ENCODE results near the gene CEBPG.
A peak's percentile ranks its signal among the peaks of the same experiment; 100 is the strongest.

Gene CEBPG

GRCh38 chr19:33385956-33386355 is 12.4 kb downstream of the CEBPG start:
- no peaks in the 10 kb centered on the region for H3K9me3 Mint-ChIP-seq
- H3K36me3 Mint-ChIP-seq: peaks cover 26% of the 10 kb centered on the region
- no peak overlapping the region for H3K4me3 Mint-ChIP-seq
- H3K4me1 Mint-ChIP-seq: peaks cover 11% of the 10 kb centered on the region
- ATAC-seq (no peak), DNase-seq (ENCODE audit: low spot score in 2 of 2) (no peak)
- no peak overlapping the region for H3K27ac Mint-ChIP-seq

DNA sequence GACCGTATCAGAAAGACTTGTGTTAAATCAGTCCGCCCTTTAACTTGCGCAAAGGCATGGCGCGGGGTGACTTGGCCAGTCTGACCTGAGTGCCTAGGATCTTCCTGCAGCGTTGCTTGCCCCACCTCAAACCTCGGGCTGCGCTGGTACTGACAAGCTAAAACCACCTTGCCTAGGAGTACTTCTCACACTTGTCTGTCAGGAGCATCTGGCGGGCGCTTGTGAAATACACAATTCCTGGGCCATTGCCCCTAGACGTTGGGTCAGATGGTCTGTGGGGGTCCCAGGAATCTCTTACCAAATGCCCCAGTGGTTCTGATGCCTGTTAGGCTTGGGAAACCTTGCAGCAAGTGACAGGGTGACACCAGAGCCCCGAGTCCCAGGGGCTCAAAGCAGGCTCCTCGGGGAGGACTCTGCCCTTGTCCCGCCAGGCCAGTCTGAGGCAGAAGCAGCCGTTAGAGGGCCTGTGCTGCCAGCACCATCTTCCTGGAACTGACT is 12.9 kb downstream of the CEBPG start:
- no peak overlapping the region for H3K4me3 Mint-ChIP-seq
- peak overlapping the region; percentile 17 for H3K27ac Mint-ChIP-seq
- peaks cover 8% of the 10 kb centered on the region for H3K4me1 Mint-ChIP-seq
- ATAC-seq (no peak), DNase-seq (ENCODE audit: low spot score in 2 of 2) (no peak)
- H3K9me3 Mint-ChIP-seq: no peaks in the 10 kb centered on the region
- peaks cover 21% of the 10 kb centered on the region for H3K36me3 Mint-ChIP-seq

DNA sequence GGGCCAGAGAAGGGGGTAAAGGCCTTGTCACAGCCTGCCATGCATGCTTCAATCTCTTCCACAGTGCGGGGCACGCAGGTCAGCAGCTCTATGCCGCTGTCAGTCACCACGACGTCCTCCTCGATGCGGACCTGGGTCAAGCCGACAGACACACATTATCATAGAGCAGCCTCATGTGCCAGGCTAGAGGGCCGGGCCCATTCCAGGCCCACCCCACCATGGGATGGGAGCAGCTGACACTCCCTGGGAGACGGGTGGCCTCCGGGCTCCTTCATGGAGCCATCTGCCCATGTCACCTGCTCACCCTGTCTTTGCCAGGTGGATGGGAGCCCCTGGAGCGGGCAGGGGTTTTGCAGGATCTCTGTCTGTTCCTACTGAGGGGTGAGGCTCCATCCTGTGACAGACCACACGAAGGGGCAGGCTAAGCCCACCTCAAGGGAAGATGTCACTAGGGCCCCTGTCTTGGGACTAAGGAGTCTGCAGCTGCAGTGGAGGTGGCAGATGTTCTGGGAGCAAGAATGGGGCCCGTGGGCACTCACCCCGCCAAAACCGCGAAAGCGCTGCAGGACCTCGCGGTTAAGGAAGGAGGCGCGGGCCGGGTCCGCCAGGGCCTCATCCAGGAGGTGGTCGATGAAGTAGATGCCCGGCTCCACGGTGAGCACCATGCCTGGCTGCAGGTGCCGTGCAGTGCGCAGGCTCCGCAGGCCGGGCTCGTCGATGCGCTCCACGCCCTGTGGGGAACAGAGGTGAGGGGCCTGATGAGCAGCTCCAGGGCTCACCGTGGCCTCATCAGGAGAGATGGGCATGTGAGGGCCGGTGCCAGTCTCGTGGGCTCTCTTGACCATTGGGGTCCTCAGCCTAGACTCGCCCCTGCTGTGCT is 14.1 kb downstream of the CEBPG start:
- no peak for ATAC-seq
- Mint-ChIP-seq H3K4me1 (peaks cover 8% of the 10 kb centered on the region), H3K36me3 (peaks cover 12% of the 10 kb centered on the region), H3K4me3 (no peak overlapping the region), H3K9me3 (no peaks in the 10 kb centered on the region), H3K27ac (no peak overlapping the region)
- no peak for DNase-seq (ENCODE audit: low spot score in 2 of 2)

DNA sequence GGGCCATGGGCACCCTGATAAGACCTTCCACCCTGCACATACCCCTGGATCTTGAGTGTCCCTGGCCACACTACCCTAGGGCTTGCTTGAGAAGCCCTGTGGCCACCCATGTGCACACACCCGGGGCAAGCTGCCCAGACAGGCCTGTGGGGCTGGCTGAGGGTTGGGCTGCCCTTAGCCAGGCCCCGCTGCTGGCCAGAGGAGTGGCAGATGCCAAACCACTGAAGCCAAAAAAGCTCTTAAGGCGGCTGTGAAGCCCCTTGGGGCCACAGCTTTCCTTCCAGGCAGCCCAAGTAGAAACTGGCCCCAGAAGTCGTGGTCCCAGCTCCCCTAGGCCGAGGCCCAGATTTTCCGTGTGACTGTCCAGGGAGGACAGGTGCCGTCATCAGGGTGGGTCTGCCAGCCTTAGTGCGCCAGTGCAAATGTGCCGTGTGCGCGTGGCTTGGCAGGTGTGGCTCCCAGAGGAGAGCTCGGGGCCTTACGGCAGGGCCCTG is 14.8 kb downstream of the CEBPG start:
- Mint-ChIP-seq H3K27ac (no peak overlapping the region), H3K4me1 (peaks cover 8% of the 10 kb centered on the region), H3K9me3 (no peaks in the 10 kb centered on the region), H3K36me3 (peaks cover 7% of the 10 kb centered on the region), H3K4me3 (no peak overlapping the region)
- DNase-seq (ENCODE audit: low spot score in 2 of 2) (no peak), ATAC-seq (peak; percentile 12)

- Mint-ChIP-seq H3K4me1 (peaks cover 4% of the 10 kb centered on the region), H3K4me3 (no peak overlapping the region), H3K9me3 (no peaks in the 10 kb centered on the region), H3K36me3 (peaks cover 3% of the 10 kb centered on the region), H3K27ac (no peak overlapping the region)
- DNase-seq (ENCODE audit: low spot score in 2 of 2) (no peak), ATAC-seq (no peak)
These were observed 15.4 kb downstream of the CEBPG start for GRCh38 chr19:33388725-33389420.

DNA sequence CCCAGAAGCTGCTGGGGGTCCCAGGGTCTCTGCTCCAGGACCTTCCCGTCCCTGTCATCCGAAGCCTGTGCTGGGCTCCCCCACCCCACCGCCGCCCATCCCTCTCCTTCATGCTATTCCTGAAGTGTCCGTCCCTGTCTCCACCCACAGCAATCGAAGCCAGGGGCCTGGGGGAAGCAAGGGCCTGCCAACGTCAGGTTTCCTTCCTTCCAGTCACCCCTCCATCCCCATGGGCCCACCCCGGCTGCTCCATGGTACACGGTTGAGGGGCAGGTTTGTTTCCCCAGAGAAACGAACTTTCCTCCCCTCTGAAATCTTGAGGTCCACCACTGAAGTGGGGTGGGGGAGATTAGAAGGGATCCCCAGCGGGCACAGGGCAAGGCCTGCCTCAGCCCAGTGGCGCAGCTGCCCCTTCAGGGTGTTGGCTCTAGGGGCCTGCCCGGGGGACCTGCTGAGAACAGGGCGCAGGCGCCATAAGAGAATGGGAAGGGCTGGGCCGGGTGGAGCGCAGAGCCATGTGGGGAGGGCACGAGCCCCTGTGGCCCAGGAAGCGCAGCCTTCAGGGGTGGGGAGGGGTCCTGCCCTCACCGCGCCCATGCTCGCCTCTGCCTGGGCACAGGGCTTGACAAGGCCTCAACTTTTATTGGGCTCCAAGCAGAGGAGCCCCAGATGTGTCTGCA is 16.1 kb downstream of the CEBPG start:
- H3K27ac Mint-ChIP-seq: no peak overlapping the region
- DNase-seq (ENCODE audit: low spot score in 2 of 2) (no peak), ATAC-seq (no peak)

GRCh38 chr19:33390101-33390907 is 16.8 kb downstream of the CEBPG start:
- Mint-ChIP-seq H3K4me3 (no peak overlapping the region), H3K36me3 (no peaks in the 10 kb centered on the region), H3K9me3 (no peaks in the 10 kb centered on the region), H3K27ac (no peak overlapping the region), H3K4me1 (peaks cover 9% of the 10 kb centered on the region)
- no peak for DNase-seq (ENCODE audit: low spot score in 2 of 2)
- ATAC-seq: no peak

More for the DNA sequence above, 16.1 kb downstream of the CEBPG start:
- Mint-ChIP-seq H3K4me1 (peaks cover 1% of the 10 kb centered on the region), H3K36me3 (no peaks in the 10 kb centered on the region), H3K9me3 (no peaks in the 10 kb centered on the region), H3K4me3 (no peak overlapping the region)

- no peak for ATAC-seq
- H3K36me3 Mint-ChIP-seq: no peaks in the 10 kb centered on the region
- H3K4me1 Mint-ChIP-seq: peaks cover 9% of the 10 kb centered on the region
- no peak overlapping the region for H3K27ac Mint-ChIP-seq
- DNase-seq (ENCODE audit: low spot score in 2 of 2): no peak
- H3K9me3 Mint-ChIP-seq: no peaks in the 10 kb centered on the region
- no peak overlapping the region for H3K4me3 Mint-ChIP-seq
These were observed 17.6 kb downstream of the CEBPG start for GRCh38 chr19:33390908-33391630.

GRCh38 chr19:33391631-33392249 is 18.2 kb downstream of the CEBPG start:
- Mint-ChIP-seq H3K36me3 (no peaks in the 10 kb centered on the region), H3K4me1 (peaks cover 9% of the 10 kb centered on the region), H3K9me3 (no peaks in the 10 kb centered on the region), H3K27ac (no peak overlapping the region), H3K4me3 (no peak overlapping the region)
- no peak for DNase-seq (ENCODE audit: low spot score in 2 of 2)
- ATAC-seq: no peak

GRCh38 chr19:33392341-33393285 is 19.1 kb downstream of the CEBPG start:
- H3K36me3 Mint-ChIP-seq: no peaks in the 10 kb centered on the region
- H3K9me3 Mint-ChIP-seq: no peaks in the 10 kb centered on the region
- H3K4me3 Mint-ChIP-seq: no peak overlapping the region
- ATAC-seq (no peak), DNase-seq (ENCODE audit: low spot score in 2 of 2) (no peak)
- no peak overlapping the region for H3K27ac Mint-ChIP-seq
- H3K4me1 Mint-ChIP-seq: peaks cover 9% of the 10 kb centered on the region

DNA sequence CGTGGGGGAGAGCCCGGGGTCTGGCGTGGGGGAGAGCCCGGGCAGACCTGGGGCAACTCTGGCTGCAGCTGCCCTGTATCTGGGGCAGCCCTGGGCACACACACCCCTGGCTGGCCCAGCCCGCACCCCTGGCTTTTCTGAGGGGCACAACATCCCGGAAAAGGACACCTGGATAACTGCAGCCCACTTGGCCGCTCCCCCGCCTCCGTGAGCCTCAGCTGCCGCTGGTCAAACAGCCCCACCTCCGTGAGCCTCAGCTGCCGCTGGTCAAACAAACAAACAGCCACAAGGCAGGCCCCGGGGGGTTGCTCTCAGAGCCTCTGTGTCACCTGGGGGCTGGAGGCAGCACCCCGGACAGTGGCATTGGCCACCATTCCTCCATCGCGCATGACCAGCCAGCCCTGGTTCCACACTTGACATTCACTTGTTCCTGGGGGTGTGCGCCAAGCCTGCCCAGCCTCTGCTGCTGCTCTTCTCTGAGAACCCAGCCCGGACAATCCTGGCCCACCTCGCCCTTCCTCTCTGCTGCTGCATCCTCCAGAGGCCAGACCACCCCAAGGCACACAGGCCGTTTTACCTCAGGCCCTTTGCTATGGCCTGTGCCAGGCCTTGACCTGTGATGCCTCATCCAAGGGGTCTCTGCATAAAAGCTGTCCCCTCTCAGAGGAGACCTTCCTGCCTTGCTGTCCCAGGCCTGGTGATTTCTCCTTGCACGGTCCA is 19.9 kb downstream of the CEBPG start:
- no peak overlapping the region for H3K27ac Mint-ChIP-seq
- H3K9me3 Mint-ChIP-seq: no peaks in the 10 kb centered on the region
- DNase-seq (ENCODE audit: low spot score in 2 of 2) (no peak), ATAC-seq (no peak)
- peaks cover 9% of the 10 kb centered on the region for H3K4me1 Mint-ChIP-seq
- H3K4me3 Mint-ChIP-seq: no peak overlapping the region
- no peaks in the 10 kb centered on the region for H3K36me3 Mint-ChIP-seq

DNA sequence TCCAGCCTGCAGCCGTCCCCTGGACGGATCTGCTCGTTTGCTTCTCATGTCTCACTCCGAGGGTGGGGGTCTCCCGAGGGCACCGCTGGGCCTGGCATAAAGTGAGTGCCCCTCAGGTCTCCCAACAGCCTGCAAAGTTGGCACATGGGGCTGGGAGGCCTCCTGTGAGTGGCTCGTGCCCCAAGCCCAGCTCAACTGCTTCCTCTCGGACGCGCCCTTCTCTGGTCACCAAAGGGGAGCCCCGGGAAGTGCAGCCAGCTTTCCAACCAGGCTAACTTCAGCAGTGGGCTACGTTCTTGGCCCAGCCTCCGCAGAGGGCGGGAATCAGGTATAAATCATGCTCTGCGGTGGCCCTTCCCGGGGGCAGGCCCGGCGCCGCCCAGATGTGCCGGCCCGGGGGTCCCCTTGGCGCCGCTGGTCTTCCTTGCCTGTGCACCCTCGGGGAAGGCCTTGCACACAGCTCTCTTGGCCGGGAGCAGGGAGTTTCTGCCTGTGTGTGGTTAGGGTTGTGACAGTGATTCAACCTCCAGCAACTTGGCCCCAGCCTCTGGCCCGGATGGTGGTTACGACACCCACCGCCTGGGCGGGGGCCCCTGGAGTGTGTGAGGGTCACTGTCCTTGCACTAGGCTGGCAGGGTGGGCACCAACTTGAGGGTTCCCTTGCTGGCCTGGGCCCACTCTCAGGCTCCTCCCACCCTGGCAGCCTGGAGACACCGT is 20.7 kb downstream of the CEBPG start:
- Mint-ChIP-seq H3K27ac (no peak overlapping the region), H3K36me3 (peaks cover 6% of the 10 kb centered on the region), H3K4me3 (no peak overlapping the region), H3K4me1 (peaks cover 9% of the 10 kb centered on the region), H3K9me3 (no peaks in the 10 kb centered on the region)
- ATAC-seq: no peak
- DNase-seq (ENCODE audit: low spot score in 2 of 2): no peak

All from stimulated activated effector memory CD8-positive, alpha-beta T cell treated with anti-CD3 and anti-CD28 coated beads, Interleukin-12 subunit alpha, Interleukin-12 subunit beta, amount 100 ng/mL, for 72 hours (primary cell).